ENCODE results near the gene MYZAP.

The MYZAP gene

GRCh38 chr15:57565311-57565710 lies 26.4 kb upstream of the MYZAP start:
- DNase-seq = no peak

GRCh38 chr15:57566834-57567233 lies 24.9 kb upstream of the MYZAP start:
- no peak for DNase-seq

- DNase-seq = no peak
Observed at GRCh38 chr15:57567891-57568290, 23.8 kb upstream of the MYZAP start.

- DNase-seq = no peak
Observed at GRCh38 chr15:57568299-57568698, 23.4 kb upstream of the MYZAP start.

- no peak for DNase-seq
Observed at GRCh38 chr15:57570340-57570739, 21.4 kb upstream of the MYZAP start.

- no peak for DNase-seq
Observed at GRCh38 chr15:57570994-57571393, 20.7 kb upstream of the MYZAP start.

GRCh38 chr15:57571725-57572124 lies 20.0 kb upstream of the MYZAP start:
- DNase-seq = no peak

GRCh38 chr15:57572468-57572867 lies 19.2 kb upstream of the MYZAP start:
- DNase-seq = no peak

- DNase-seq = no peak
Observed at GRCh38 chr15:57573151-57573550, 18.6 kb upstream of the MYZAP start.

GRCh38 chr15:57575363-57575762 lies 16.3 kb upstream of the MYZAP start:
- DNase-seq = no peak

- DNase-seq = no peak
Observed at GRCh38 chr15:57578288-57578900, 13.3 kb upstream of the MYZAP start.

GRCh38 chr15:57580428-57580827 lies 11.3 kb upstream of the MYZAP start:
- DNase-seq = no peak

GRCh38 chr15:57580866-57581265 lies 10.8 kb upstream of the MYZAP start:
- DNase-seq = no peak

- DNase-seq = no peak
Observed at GRCh38 chr15:57582090-57582489, 9.6 kb upstream of the MYZAP start.

GRCh38 chr15:57583282-57583681 lies 8.4 kb upstream of the MYZAP start:
- DNase-seq = no peak

- DNase-seq = no peak
Observed at GRCh38 chr15:57583720-57584119, 8.0 kb upstream of the MYZAP start.

- no peak for DNase-seq
Observed at GRCh38 chr15:57586661-57587424, 4.9 kb upstream of the MYZAP start.

GRCh38 chr15:57589281-57589680 lies 2.4 kb upstream of the MYZAP start:
- DNase-seq = no peak

- no peak for DNase-seq
Observed at GRCh38 chr15:57589754-57590153, 1.9 kb upstream of the MYZAP start.

GRCh38 chr15:57591237-57591821 lies 375 bp upstream of the MYZAP start:
- DNase-seq = no peak

GRCh38 chr15:57592426-57592825 lies 722 bp downstream of the MYZAP start:
- no peak for DNase-seq

GRCh38 chr15:57592836-57593420 lies 1.2 kb downstream of the MYZAP start:
- no peak for DNase-seq

- DNase-seq = no peak
Observed at GRCh38 chr15:57594479-57594878, 2.8 kb downstream of the MYZAP start.
